HepG2 (cell line): ENCODE data around the gene ZNF91. TPM values are rescaled to one million over a fixed set of nuclear protein-coding genes. Genes with fewer than 3 reads are reported as not detected.

Experiments
- ATAC-seq: fragments of 200-7000 bp; cut with Tn5 transposase; 3 replicates; pipeline ENCODE4 v1.9.1; 2020; ENCODE audit warnings: mild to moderate bottlenecking, moderate library complexity
- BruUV-seq: library from RNA; stranded (reverse); fragments of 400-500 nt; replicated peaks from 2 replicates; lab custom pipeline; 2021; lab: Mats Ljungman, UMichigan
- CTCF ChIA-PET: fragments of 300-600 bp; formaldehyde crosslinking; extraction: SDS; loops from one replicate; lab custom pipeline; 2021; ENCODE audit warnings: low total read pairs, inconsistent platforms, low intra/inter-chr PET ratio; lab: Yijun Ruan, JAX
- POLR2A ChIA-PET: fragments of 350-600 bp; sonication (Branson Sonifier 250); formaldehyde crosslinking; loops from one replicate; lab custom pipeline; 2020; ENCODE audit warnings: antibody characterized with exemption, inconsistent platforms; lab: Yijun Ruan, JAX
- DNase-seq: peaks from one replicate; pipeline ENCODE4 v3.0.0-alpha.2; 2015; ENCODE audit warnings: low spot score
- FAIRE-seq: peaks from 3 replicates; lab custom pipeline; 2011; peaks lifted over from hg19 to GRCh38; lab: Jason Lieb, UNC
- H2AFZ ChIP-seq: one replicate; pipeline ENCODE4 v1.6.1; 2011; ENCODE audit warnings: low read length, inconsistent platforms
- H3K27ac ChIP-seq: fragments of 300-600 bp; 3 replicates; pipeline ENCODE4 v1.8.0; 2011; ENCODE audit warnings: mixed run types, mild to moderate bottlenecking, mixed read lengths, low read length, inconsistent platforms; ENCODE audit not compliant: insufficient read depth; ENCODE audit errors: extremely low read length
- H3K27me3 ChIP-seq, 2 experiments: fragments of 200-600 bp in 1 of 2; 2 replicates in 1 of 2; 3 replicates in 1 of 2; pipeline versions ENCODE4 v1.6.0 to v1.8.0; 2011; ENCODE audit warnings: low read length in 2 of 2, mild to moderate bottlenecking in 2 of 2, moderate library complexity in 2 of 2, inconsistent platforms in 1 of 2; ENCODE audit not compliant: insufficient read depth in 2 of 2, control insufficient read depth in 1 of 2
- H3K36me3 ChIP-seq, 2 experiments: fragments of 200-600 bp in 1 of 2; replicated peaks in 1 of 2; 2 replicates in 1 of 2; 3 replicates in 1 of 2; pipeline versions ENCODE4 v1.5.1 to v1.8.0; 2011; ENCODE audit warnings: low read length in 2 of 2, inconsistent platforms in 1 of 2; ENCODE audit not compliant: insufficient read depth in 2 of 2, control insufficient read depth in 1 of 2
- H3K4me1 ChIP-seq: 2 replicates; pipeline ENCODE4 v1.5.1; 2012; ENCODE audit warnings: low read length, inconsistent platforms; ENCODE audit not compliant: insufficient read depth
- H3K4me2 ChIP-seq: 2 replicates; pipeline ENCODE4 v1.6.0; 2011; ENCODE audit warnings: low read depth, low read length, inconsistent platforms
- H3K4me3 ChIP-seq, 3 experiments: fragments of 200-600 bp in 1 of 3; sonication (generic), shearing (Covaris generic) in 1 of 3; replicated peaks in 1 of 3; 2 replicates each; pipeline ENCODE4 v1.5.1; 2011 to 2016; ENCODE audit warnings: low read length in 3 of 3, inconsistent platforms in 2 of 3, low read depth in 2 of 3, mild to moderate bottlenecking in 2 of 3, control low read depth in 1 of 3, mixed read lengths in 1 of 3; ENCODE audit not compliant: insufficient read depth in 1 of 3
- H3K79me2 ChIP-seq: one replicate; pipeline ENCODE4 v1.6.1; 2011; ENCODE audit warnings: low read length, inconsistent platforms; ENCODE audit not compliant: insufficient read depth
- H3K9ac ChIP-seq: 2 replicates; pipeline ENCODE4 v1.6.0; 2011; ENCODE audit warnings: mild to moderate bottlenecking, low read depth, low read length, inconsistent platforms; ENCODE audit not compliant: insufficient read depth
- H3K9me3 ChIP-seq: 2 replicates; pipeline ENCODE4 v1.5.1; 2012; ENCODE audit warnings: mild to moderate bottlenecking, low read length
- H4K20me1 ChIP-seq: 2 replicates; pipeline ENCODE4 v1.6.0; 2011; ENCODE audit warnings: inconsistent platforms, mild to moderate bottlenecking, low read length, moderate library complexity; ENCODE audit not compliant: insufficient read depth
- EED ChIP-seq: sonication (generic); formaldehyde crosslinking; IDR thresholded peaks from 2 replicates; pipeline ENCODE4 v1.5.0; 2020; ENCODE audit warnings: mild to moderate bottlenecking, missing genetic modification reagents
- MAFG ChIP-seq: sonication (generic); formaldehyde crosslinking; IDR thresholded peaks from 2 replicates; pipeline ENCODE4 v1.5.1; 2020; ENCODE audit warnings: mild to moderate bottlenecking, missing genetic modification reagents
- ZBTB20 ChIP-seq: sonication (generic); formaldehyde crosslinking; IDR thresholded peaks from 2 replicates; pipeline ENCODE4 v1.8.1; 2023; ENCODE audit warnings: missing genetic modification reagents, low read depth, mild to moderate bottlenecking, borderline replicate concordance
- ZBTB37 ChIP-seq: sonication (generic); formaldehyde crosslinking; IDR thresholded peaks from 2 replicates; pipeline ENCODE4 v1.4.0; 2020; ENCODE audit warnings: mild to moderate bottlenecking, missing genetic modification reagents
- WGBS: methylation state at CpG from one replicate; pipeline ENCODE4 v1.1.6; 2017; ENCODE audit warnings: low lambda C conversion rate; 5-methylcytosine and 5-hydroxymethylcytosine counted together
- in situ Hi-C: cut with HindIII; loops from 2 replicates; pipeline ENCODE4 v1.10.0; 2017; ENCODE audit warnings: low pct_unique_long_range_greater_than_20kb; ENCODE audit not compliant: extremely low pct_ligation_motif_present
- intact Hi-C: fragments of 100-400 bp; cut with micrococcal nuclease; formaldehyde crosslinking; loops from one replicate; pipeline ENCODE4 v1.10.0; 2022; ENCODE audit not compliant: unreplicated experiment
- polyA plus RNA-seq, 8 experiments: library from polyadenylated mRNA; depleted of rRNA in 3 of 8; stranded (reverse) in 7 of 8; unstranded in 1 of 8; fragments of >200 nt; fragmentation: Illumina TruSeq in 4 of 8; extraction: Trizol in 4 of 8; gene quantifications; 2 replicates each; pipeline versions ENCODE4 v1.2.1 to v1.2.3, GENCODE V29; 2011 to 2016; ENCODE audit warnings: low read depth in 4 of 8, missing spikeins in 1 of 8, mixed read lengths in 1 of 8; ENCODE audit not compliant: insufficient read depth in 1 of 8
- total RNA-seq, 5 experiments: library from RNA; depleted of rRNA; stranded (reverse); fragments of >200 nt; fragmentation: Illumina TruSeq; extraction: Trizol; gene quantifications; 2 replicates each; pipeline ENCODE4 v1.2.3, GENCODE V29; 2016; ENCODE audit warnings: low read depth in 1 of 5
- TF ChIP-seq, protein P1 (sequence below): IDR thresholded peaks from 2 replicates; pipeline ENCODE4 v1.6.1; 2018; ENCODE audit warnings: missing genetic modification reagents

ZNF91 gene
- total and polyA plus RNA-seq, 2 of the 13 experiments (the other 11 are each of a cell fraction or from before 2014, with no cell fraction given): 19.4 to 21.5 TPM

GRCh38 chr19:23345838-23346237 is 49.4 kb downstream of the ZNF91 start:
- DNase-seq: no peak
- intact Hi-C loops (no loop called here), in situ Hi-C loops (no loop called here)
- Histone ChIP-seq H3K4me3 (no peak overlapping the region), H3K27ac (no peak overlapping the region), H3K4me1 (no peaks in the 10 kb centered on the region), H4K20me1 (no peaks in the 10 kb centered on the region), H3K4me2 (no peak overlapping the region), H3K79me2 (peaks cover 2% of the 10 kb centered on the region), H3K36me3 (peaks cover 9 to 27% of the 10 kb centered on the region in 2 experiments; a peak in 4 of 5 replicates), H3K27me3 (no peaks in the 10 kb centered on the region), H3K9me3 (peaks cover 81% of the 10 kb centered on the region), H2AFZ (no peak overlapping the region), H3K9ac (no peak overlapping the region)
- FAIRE-seq: no peak
- BruUV-seq: no TSS peak
- POLR2A ChIA-PET: no interaction called here
- WGBS: over 99% methylated on average over 4 of the region's 4 CpGs
- no peak for ATAC-seq
- no peak for TF ChIP-seq MAFG (CRISPR knock-in tag)
- no peak for TF ChIP-seq ZBTB37 (CRISPR knock-in tag)
- no peak for TF ChIP-seq EED (CRISPR knock-in tag)
- TF ChIP-seq, protein P1, sequence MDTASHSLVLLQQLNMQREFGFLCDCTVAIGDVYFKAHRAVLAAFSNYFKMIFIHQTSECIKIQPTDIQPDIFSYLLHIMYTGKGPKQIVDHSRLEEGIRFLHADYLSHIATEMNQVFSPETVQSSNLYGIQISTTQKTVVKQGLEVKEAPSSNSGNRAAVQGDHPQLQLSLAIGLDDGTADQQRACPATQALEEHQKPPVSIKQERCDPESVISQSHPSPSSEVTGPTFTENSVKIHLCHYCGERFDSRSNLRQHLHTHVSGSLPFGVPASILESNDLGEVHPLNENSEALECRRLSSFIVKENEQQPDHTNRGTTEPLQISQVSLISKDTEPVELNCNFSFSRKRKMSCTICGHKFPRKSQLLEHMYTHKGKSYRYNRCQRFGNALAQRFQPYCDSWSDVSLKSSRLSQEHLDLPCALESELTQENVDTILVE: no peak
- TF ChIP-seq ZBTB20 (CRISPR knock-in tag): no peak
- TF ChIP-seq, all 625 proteins: peak for 0
- CTCF ChIA-PET: no interaction called here
